GM23248 (cell line): ENCODE measurements around the gene DENND2C. TPM values are rescaled to one million over a fixed set of nuclear protein-coding genes. Genes with fewer than 3 reads are reported as not detected.
A peak's percentile ranks its signal among the peaks of the same experiment; 100 is the strongest.

Experiments used
- DNase-seq: peaks from one replicate; pipeline ENCODE4 v3.0.0-alpha.2; 2015
- H2AFZ ChIP-seq: fragments of 200-600 bp; sonication (generic); 2 replicates; pipeline ENCODE4 v1.6.1; 2016; ENCODE audit warnings: antibody characterized with exemption
- H3F3A ChIP-seq: fragments of 200-600 bp; sonication (generic); 2 replicates; pipeline ENCODE4 v1.6.1; 2016; ENCODE audit warnings: mild to moderate bottlenecking, antibody characterized with exemption, mixed run types; ENCODE audit not compliant: insufficient read depth
- H3K27ac ChIP-seq: fragments of 200-600 bp; sonication (generic); 2 replicates; pipeline ENCODE4 v1.5.1; 2016; ENCODE audit warnings: mild to moderate bottlenecking
- H3K27me3 ChIP-seq: fragments of 200-600 bp; sonication (generic); replicated peaks from 2 replicates; pipeline ENCODE4 v1.6.1; 2016; ENCODE audit warnings: mild to moderate bottlenecking; ENCODE audit not compliant: insufficient read depth
- H3K36me3 ChIP-seq: fragments of 200-600 bp; sonication (generic); 2 replicates; pipeline ENCODE4 v1.6.1; 2016; ENCODE audit warnings: low read depth, mild to moderate bottlenecking
- H3K4me1 ChIP-seq: fragments of 200-600 bp; sonication (generic); 2 replicates; pipeline ENCODE4 v1.6.1; 2016; ENCODE audit warnings: mild to moderate bottlenecking; ENCODE audit not compliant: insufficient read depth
- H3K4me2 ChIP-seq: fragments of 200-600 bp; sonication (generic); one replicate; pipeline ENCODE4 v1.6.1; 2016; ENCODE audit warnings: mild to moderate bottlenecking; ENCODE audit not compliant: unreplicated experiment
- H3K4me3 ChIP-seq: fragments of 200-600 bp; sonication (generic); 2 replicates; pipeline ENCODE4 v1.5.1; 2016; ENCODE audit warnings: mild to moderate bottlenecking
- H3K79me2 ChIP-seq: fragments of 200-600 bp; sonication (generic); 2 replicates; pipeline ENCODE4 v1.6.1; 2016; ENCODE audit warnings: mild to moderate bottlenecking; ENCODE audit not compliant: insufficient read depth
- H3K9ac ChIP-seq: fragments of 200-600 bp; sonication (generic); 2 replicates; pipeline ENCODE4 v1.6.1; 2016; ENCODE audit warnings: mild to moderate bottlenecking
- H3K9me2 ChIP-seq: fragments of 200-600 bp; sonication (generic); 2 replicates; pipeline ENCODE4 v1.6.1; 2016; ENCODE audit warnings: mixed run types, mild to moderate bottlenecking, moderate library complexity; ENCODE audit not compliant: insufficient read depth
- H3K9me3 ChIP-seq: fragments of 200-600 bp; sonication (generic); one replicate; pipeline ENCODE4 v1.6.1; 2017; ENCODE audit warnings: low read depth
- H4K20me1 ChIP-seq: fragments of 200-600 bp; sonication (generic); 2 replicates; pipeline ENCODE4 v1.6.0; 2016; ENCODE audit not compliant: insufficient read depth
- EZH2 ChIP-seq: fragments of 200-600 bp; sonication (generic); IDR thresholded peaks from 2 replicates; pipeline ENCODE4 v1.6.1; 2018; ENCODE audit warnings: antibody characterized with exemption, mild to moderate bottlenecking; ENCODE audit not compliant: insufficient read depth, poor library complexity, severe bottlenecking
- EZH2phosphoT487 ChIP-seq: fragments of 200-600 bp; sonication (generic); IDR thresholded peaks from 2 replicates; pipeline ENCODE4 v1.6.1; 2018; ENCODE audit warnings: antibody characterized with exemption, moderate library complexity, mild to moderate bottlenecking, low read depth; ENCODE audit not compliant: insufficient read depth
- WGBS, 2 experiments: methylation state at CpG; one replicate each; pipeline ENCODE4 v1.1.6; 2015 to 2017; ENCODE audit warnings: low lambda C conversion rate in 2 of 2, low coverage in 1 of 2; ENCODE audit errors: missing lambda C conversion rate in 2 of 2; 5-methylcytosine and 5-hydroxymethylcytosine counted together
- in situ Hi-C: fragments of 300-500 bp; cut with MboI; formaldehyde crosslinking; loops from 2 replicates; pipeline ENCODE4 v1.15.0; 2020
- polyA plus RNA-seq: library from polyadenylated mRNA; unstranded; fragments of >200 nt; fragmentation: Nextera tagmentation; extraction: Ambion mirVana; gene quantifications from 2 replicates; pipeline ENCODE4 v1.2.1, GENCODE V29; 2016
- total RNA-seq: library from RNA; depleted of rRNA; stranded (reverse); fragments of >200 nt; shearing (Covaris generic); gene quantifications from 2 replicates; pipeline ENCODE4 v1.2.3, GENCODE V29; 2014

DENND2C gene
- total and polyA plus RNA-seq, 2 experiments from 2014 or later, result 2.8 to 5.9 TPM

- H3K4me2 ChIP-seq, result no peak overlapping the region
- H3K27me3 ChIP-seq, result no peaks in the 10 kb centered on the region
- H3K27ac ChIP-seq, result no peak overlapping the region
- no peak for DNase-seq
- TF ChIP-seq EZH2phosphoT487 (no peak), EZH2 (no peak)
- no peaks in the 10 kb centered on the region for H3K9me2 ChIP-seq
- no peak overlapping the region for H3K9ac ChIP-seq
- no peak overlapping the region for H2AFZ ChIP-seq
- H3K9me3 ChIP-seq, result no peaks in the 10 kb centered on the region
- WGBS, 2 experiments, result 89 to 100% methylated on average over 2 of the region's 2 CpGs
- H3K36me3 ChIP-seq, result no peaks in the 10 kb centered on the region
- H3K79me2 ChIP-seq, result no peaks in the 10 kb centered on the region
- no peaks in the 10 kb centered on the region for H4K20me1 ChIP-seq
- in situ Hi-C loops, result no loop called here
- H3K4me1 ChIP-seq, result no peaks in the 10 kb centered on the region
- no peaks in the 10 kb centered on the region for H3F3A ChIP-seq
- no peak overlapping the region for H3K4me3 ChIP-seq
Measured at GRCh38 chr1:114588196-114588689, 81.6 kb downstream of the DENND2C start.

DNA sequence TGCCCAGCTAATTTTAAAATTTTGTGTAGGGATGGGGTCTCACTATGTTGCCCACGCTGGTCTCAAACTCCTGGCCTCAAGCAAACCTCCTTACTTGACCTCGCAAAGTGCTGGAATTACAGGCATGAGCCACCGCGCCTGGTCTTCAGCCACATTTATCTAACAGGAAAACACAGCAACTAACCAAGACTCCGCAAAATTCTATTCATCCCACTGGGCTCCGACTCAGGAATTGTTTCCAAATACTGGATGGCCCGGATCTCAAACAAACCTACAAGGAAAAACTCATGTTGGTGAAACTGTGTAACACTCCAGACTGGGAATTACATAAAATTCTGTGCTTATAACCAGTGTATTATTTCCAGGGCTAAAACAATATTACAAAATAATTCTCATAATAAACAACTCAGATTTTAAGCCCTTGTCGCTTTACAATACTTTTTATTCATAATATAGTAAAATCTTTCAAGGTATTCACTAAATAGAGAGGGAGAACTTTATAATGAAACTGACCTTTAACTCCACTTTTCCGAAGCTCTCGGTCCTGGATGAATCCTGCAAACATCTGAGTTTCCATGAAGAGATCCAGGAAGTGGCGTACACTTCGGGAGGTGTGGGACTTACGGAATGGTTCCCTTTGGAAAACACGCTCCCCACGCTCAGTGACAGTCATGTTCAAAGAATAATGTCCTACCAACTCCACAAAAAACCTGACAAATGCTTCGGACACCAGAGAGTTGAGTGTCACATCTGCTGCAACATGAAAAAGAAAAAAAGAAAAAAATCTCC lies 82.5 kb downstream of the DENND2C start:
- no peak overlapping the region for H2AFZ ChIP-seq
- H3K4me2 ChIP-seq, result no peak overlapping the region
- H3F3A ChIP-seq, result peaks cover 7% of the 10 kb centered on the region; the same call in 1 of the 2 replicates
- no peaks in the 10 kb centered on the region for H3K4me1 ChIP-seq
- WGBS, 2 experiments, result 93 to 94% methylated on average over 16 of the region's 16 CpGs
- no peaks in the 10 kb centered on the region for H3K9me3 ChIP-seq
- H4K20me1 ChIP-seq, result no peaks in the 10 kb centered on the region
- H3K9ac ChIP-seq, result no peak overlapping the region
- H3K36me3 ChIP-seq, result 0 out of 2 replicates have a peak, but pooled peaks cover 4% of the 10 kb centered on the region
- DNase-seq, result no peak
- TF ChIP-seq EZH2phosphoT487, result no peak
- no peak for TF ChIP-seq EZH2
- H3K79me2 ChIP-seq, result no peaks in the 10 kb centered on the region
- H3K9me2 ChIP-seq, result no peaks in the 10 kb centered on the region
- H3K27me3 ChIP-seq, result no peaks in the 10 kb centered on the region
- in situ Hi-C loops, result no loop called here
- no peak overlapping the region for H3K4me3 ChIP-seq
- no peak overlapping the region for H3K27ac ChIP-seq

DNA sequence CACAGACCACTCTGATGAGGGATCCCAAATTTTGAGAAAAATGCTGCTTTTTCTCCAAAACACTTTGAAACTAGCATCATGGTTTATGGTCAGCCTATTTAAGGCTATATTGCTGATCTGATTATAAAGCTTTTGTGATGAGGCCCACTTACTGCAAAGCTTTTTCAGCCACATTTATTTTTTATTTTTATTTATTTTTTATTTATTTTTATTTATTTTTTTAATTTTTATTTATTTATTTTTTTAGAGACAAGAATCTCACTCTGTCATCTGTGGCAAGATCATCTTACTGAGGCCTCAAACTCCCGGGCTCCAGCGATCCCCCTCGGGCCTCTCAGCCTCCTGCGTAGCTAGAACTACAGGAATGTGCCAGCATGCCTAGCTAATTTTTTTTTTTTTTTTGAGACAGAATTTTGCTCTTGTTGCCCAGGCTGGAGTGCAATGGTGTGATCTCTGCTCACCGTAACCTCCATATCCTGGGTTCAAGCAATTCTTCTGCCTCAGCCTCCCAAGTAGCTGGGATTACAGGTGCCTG lies 83.3 kb downstream of the DENND2C start:
- Histone ChIP-seq H3K4me2 (no peak overlapping the region), H3K9me2 (no peaks in the 10 kb centered on the region), H2AFZ (no peak overlapping the region), H3K79me2 (no peaks in the 10 kb centered on the region), H4K20me1 (no peaks in the 10 kb centered on the region), H3K4me1 (peaks cover 5% of the 10 kb centered on the region; the same call in 1 of the 2 replicates), H3K9ac (no peak overlapping the region), H3K36me3 (0 out of 2 replicates have a peak, but pooled peaks cover 4% of the 10 kb centered on the region), H3K27me3 (no peaks in the 10 kb centered on the region), H3K27ac (no peak overlapping the region), H3K9me3 (no peaks in the 10 kb centered on the region), H3F3A (peaks cover 7% of the 10 kb centered on the region; the same call in 1 of the 2 replicates), H3K4me3 (no peak overlapping the region)
- TF ChIP-seq EZH2 (no peak), EZH2phosphoT487 (no peak)
- no peak for DNase-seq
- in situ Hi-C loops, result no loop called here
- 89 to 91% methylated on average over 5 of the region's 5 CpGs for WGBS, 2 experiments

DNA sequence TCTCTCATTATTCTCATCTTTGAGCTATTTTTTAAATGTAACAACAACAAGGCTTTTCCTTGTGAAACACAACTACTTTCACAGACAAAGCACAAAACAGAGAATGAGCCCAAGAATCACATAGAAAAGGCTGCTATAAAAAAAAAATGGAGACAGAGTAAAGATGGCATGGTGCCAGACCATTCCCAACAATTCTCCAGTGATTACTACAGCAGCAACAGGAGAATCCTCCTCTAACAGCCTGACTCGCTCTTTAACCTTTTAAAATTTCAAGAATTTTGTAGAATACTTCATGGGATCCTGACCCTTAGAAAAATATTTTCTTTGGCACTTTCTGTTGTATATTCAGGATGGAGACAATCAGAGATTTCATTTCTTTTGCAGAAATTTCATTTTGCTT lies 84.6 kb downstream of the DENND2C start:
- no peak overlapping the region for H3K27ac ChIP-seq
- no peak overlapping the region for H2AFZ ChIP-seq
- peaks cover 12% of the 10 kb centered on the region for H3K4me1 ChIP-seq
- in situ Hi-C loops, result no loop called here
- no peak overlapping the region for H3K4me2 ChIP-seq
- 0 out of 2 replicates have a peak, but pooled peaks cover 4% of the 10 kb centered on the region for H3K36me3 ChIP-seq
- H3K79me2 ChIP-seq, result peaks cover 12% of the 10 kb centered on the region
- H3K27me3 ChIP-seq, result no peaks in the 10 kb centered on the region
- no peak overlapping the region for H3K9ac ChIP-seq
- peak; percentile 38 for DNase-seq
- no peaks in the 10 kb centered on the region for H3K9me2 ChIP-seq
- peaks cover 7% of the 10 kb centered on the region; the same call in 1 of the 2 replicates for H3F3A ChIP-seq
- H4K20me1 ChIP-seq, result no peaks in the 10 kb centered on the region
- no peaks in the 10 kb centered on the region for H3K9me3 ChIP-seq
- TF ChIP-seq EZH2phosphoT487 (no peak), EZH2 (no peak)
- H3K4me3 ChIP-seq, result no peak overlapping the region
- 85 to 89% methylated on average over 1 of the region's 1 CpG for WGBS, 2 experiments
